Heart right ventricle (tissue), 16 donors: ENCODE data around the gene BPIFB4. TPM values are rescaled to one million over a fixed set of nuclear protein-coding genes. Genes with fewer than 3 reads are reported as not detected.

Experiments
- ATAC-seq, 8 donors: fragments of 200-7000 bp; cut with Tn5 transposase; one replicate each; pipeline ENCODE4 v1.9.1; 2020; ENCODE audit warnings: mild to moderate bottlenecking in 8 of 8, moderate library complexity in 8 of 8, moderate number of reproducible peaks in 1 of 8
- DNase-seq, 2 donors: peaks; one replicate each; pipeline ENCODE4 v3.0.0-alpha.2; 2020
- H3K27ac ChIP-seq, 10 donors: fragments of 200-600 bp; sonication (generic) in 2 of 10; one replicate each; pipeline versions ENCODE4 v1.5.0 to v1.8.0; 2020 to 2022; ENCODE audit warnings: mild to moderate bottlenecking in 3 of 10
- H3K27me3 ChIP-seq, 7 donors: fragments of 200-600 bp; one replicate each; pipeline ENCODE4 v1.8.0; 2021 to 2022; ENCODE audit warnings: mild to moderate bottlenecking in 2 of 7
- H3K36me3 ChIP-seq, 9 donors: fragments of 200-600 bp; sonication (generic) in 1 of 9; one replicate each; pipeline versions ENCODE4 v1.5.0 to v1.8.0; 2020 to 2022; ENCODE audit warnings: mild to moderate bottlenecking in 2 of 9
- H3K4me1 ChIP-seq, 9 donors: fragments of 200-600 bp; sonication (generic) in 1 of 9; one replicate each; pipeline versions ENCODE4 v1.5.0 to v1.8.0; 2020 to 2022; ENCODE audit warnings: mild to moderate bottlenecking in 4 of 9
- H3K4me3 ChIP-seq, 10 donors: fragments of 200-600 bp; sonication (generic) in 2 of 10; one replicate each; pipeline versions ENCODE4 v1.5.0 to v1.8.0; 2020 to 2022; ENCODE audit warnings: mild to moderate bottlenecking in 7 of 10, moderate library complexity in 2 of 10
- H3K9me3 ChIP-seq, 11 donors: fragments of 200-600 bp in 10 of 11; sonication (generic) in 2 of 11; one replicate each; pipeline versions ENCODE4 v1.5.0 to v1.8.0; 2013 to 2022; ENCODE audit warnings: mild to moderate bottlenecking in 2 of 11, control low read depth in 1 of 11, moderate library complexity in 1 of 11
- WGBS, 2 donors: extraction: QIAGEN DNeasy Blood & Tissue Kit; methylation state at CpG; one replicate each; pipeline ENCODE4 v1.1.7; 2013; ENCODE audit warnings: inconsistent platforms in 1 of 2; 5-methylcytosine and 5-hydroxymethylcytosine counted together
- intact Hi-C, 10 donors: fragments of 100-400 bp; cut with DNase I; formaldehyde crosslinking; loops; one replicate each; pipeline versions ENCODE4 v1.11.1 to v1.14.2; 2022
- polyA plus RNA-seq, 2 donors: library from polyadenylated mRNA; stranded (reverse); fragments of 200-250 nt; gene quantifications; one replicate each; pipeline ENCODE4 v1.2.3, GENCODE V29; 2013
- total RNA-seq, 10 donors: library from RNA; stranded (reverse); fragmentation: NEBNext Ultra II Directional in 3 of 10; extraction: Animal tissue kit (Norgen Biotek cat#: 25700) in 3 of 10; gene quantifications; one replicate each; pipeline versions ENCODE4 v1.2.1 to v1.2.4, GENCODE V29; 2021 to 2023
- TF ChIP-seq, protein P1 (sequence below), 9 donors: fragments of 200-600 bp; sonication (generic) in 2 of 9; IDR thresholded peaks; one replicate each; pipeline versions ENCODE4 v1.5.0 to v1.8.0; 2021 to 2022; ENCODE audit warnings: antibody characterized with exemption in 9 of 9, mild to moderate bottlenecking in 5 of 9, moderate library complexity in 1 of 9
- donor health status: Arrhythmogenic right ventricular cardiomyopathy.
- donor health status: ischemic (EF 13 %, LVEDD 7.1; RV severe dilation, severe dysfunction).
- donor health status: healthy with polysubstance abuse.
- donor health status: DM: no; HTN: yes; CAD: no.
- donor health status: DM: no; HTN: no; CAD: no.
- donor health status: ischemic (EF 25% LVEDD 6.9; RV normal size, moderate dysfunction).
- donor health status: ischemic (EF 25% LVEDD 5.7; RV mildly dilated, moderate dysfunction).
- donor health status: healthy.
- donor health status: DM: yes; HTN: yes; CAD: no.
- donor health status: Ischemic cardiomyopathy.
- donor health status: ischemic (EF 35%, LVEDD 5.7; RV mildly dilated, moderate dysfunction).
- donor health status: nonischemic (EF 11% LVEDD 7.7; RV severe dilation, severe dysfunction).
- donor health status: DM: yes; HTN: yes; CAD: no.
- donor health status: PGD.
- donor health status: ischemic (EF 29% LVEDD 5.4; RV normal size, mild dysfunction).
- donor health status: nonischemic (EF 23%, LVEDD 6.1; RV moderate dilation, normal function).

Gene BPIFB4
- total and polyA plus RNA-seq, 12 donors = not detected

DNA sequence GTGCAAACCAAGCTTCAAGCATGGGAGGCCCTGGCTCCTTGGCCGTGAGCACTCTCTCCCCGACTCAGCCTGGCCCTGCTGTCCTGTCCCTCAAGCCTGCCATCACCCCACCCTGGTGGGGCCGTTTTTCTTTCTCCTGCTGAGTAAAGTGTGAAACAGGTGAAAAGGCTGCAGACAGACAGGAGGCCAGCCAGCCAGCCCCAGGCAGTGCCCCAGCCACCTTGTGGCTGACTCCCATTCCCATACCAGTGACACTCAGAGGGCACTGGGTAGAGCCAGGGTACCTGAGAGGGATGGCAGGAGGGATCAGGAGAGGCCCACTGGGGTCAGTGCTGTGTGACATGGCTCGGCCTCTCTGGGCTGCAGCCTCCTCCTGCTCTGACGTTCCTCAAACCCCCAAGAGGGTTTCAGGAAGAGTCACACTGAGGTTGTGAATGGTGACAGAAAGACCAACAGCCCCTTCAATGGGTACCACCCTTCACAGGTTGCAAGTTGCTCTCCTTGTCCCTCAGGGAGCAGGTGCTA lies 52.6 kb downstream of the BPIFB4 start:
- peaks cover 0 to 29% (median 4%) of the 10 kb centered on the region in 7 donors for H3K27me3 ChIP-seq

DNA sequence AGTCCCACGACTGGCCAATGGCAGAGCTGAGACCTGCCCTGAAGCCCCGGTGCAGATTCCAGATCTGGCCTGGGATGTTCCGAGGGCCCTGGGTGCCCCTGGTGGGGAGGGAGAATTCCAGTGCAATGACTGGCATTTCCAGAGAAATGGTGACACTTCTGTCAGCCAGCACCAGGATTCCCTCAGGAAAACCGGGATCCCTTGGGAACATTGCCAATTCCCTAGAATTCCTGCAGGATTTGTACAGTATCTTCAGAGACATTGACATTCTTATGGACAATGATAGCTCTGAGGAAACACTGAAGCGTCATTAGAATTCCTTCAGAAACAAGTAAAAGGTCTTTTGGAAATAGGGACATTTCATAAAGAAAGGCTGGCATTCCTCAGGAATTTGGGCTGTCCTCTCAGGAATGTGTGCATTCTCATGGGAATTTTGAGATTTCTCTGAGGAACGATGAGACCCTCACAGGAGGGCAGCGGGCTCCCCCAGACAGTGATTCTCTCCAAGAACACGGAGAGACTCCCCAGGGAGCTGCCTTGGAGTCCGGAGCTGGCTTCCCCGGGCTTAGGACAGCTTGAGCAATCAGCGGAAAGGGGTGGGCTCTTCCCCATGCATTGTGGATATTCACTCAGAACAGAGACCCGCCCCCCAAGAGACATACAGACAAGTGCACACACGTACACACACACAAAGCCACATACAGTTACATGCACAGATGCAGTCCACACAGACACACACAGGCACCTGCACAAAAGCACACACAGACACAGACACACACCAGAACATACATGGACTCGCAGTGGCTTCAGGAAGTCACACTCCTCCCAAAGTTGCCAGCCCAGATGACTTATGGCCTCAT lies 53.3 kb downstream of the BPIFB4 start:
- intact Hi-C loops = no loop called here
- whole genome bisulfite sequencing, 2 donors = 40% methylated on average over 14 of the region's 14 CpGs
- Histone ChIP-seq H3K27me3 (peaks cover 0 to 29% (median 4%) of the 10 kb centered on the region in 7 donors), H3K4me3 (no peak overlapping the region), H3K9me3 (no peaks in the 10 kb centered on the region), H3K27ac (no peak overlapping the region), H3K4me1 (no peaks in the 10 kb centered on the region), H3K36me3 (no peaks in the 10 kb centered on the region)
- TF ChIP-seq, protein P1, sequence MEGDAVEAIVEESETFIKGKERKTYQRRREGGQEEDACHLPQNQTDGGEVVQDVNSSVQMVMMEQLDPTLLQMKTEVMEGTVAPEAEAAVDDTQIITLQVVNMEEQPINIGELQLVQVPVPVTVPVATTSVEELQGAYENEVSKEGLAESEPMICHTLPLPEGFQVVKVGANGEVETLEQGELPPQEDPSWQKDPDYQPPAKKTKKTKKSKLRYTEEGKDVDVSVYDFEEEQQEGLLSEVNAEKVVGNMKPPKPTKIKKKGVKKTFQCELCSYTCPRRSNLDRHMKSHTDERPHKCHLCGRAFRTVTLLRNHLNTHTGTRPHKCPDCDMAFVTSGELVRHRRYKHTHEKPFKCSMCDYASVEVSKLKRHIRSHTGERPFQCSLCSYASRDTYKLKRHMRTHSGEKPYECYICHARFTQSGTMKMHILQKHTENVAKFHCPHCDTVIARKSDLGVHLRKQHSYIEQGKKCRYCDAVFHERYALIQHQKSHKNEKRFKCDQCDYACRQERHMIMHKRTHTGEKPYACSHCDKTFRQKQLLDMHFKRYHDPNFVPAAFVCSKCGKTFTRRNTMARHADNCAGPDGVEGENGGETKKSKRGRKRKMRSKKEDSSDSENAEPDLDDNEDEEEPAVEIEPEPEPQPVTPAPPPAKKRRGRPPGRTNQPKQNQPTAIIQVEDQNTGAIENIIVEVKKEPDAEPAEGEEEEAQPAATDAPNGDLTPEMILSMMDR (IDR thresholded peaks at IDR 0.05) = no peak
- no peak for ATAC-seq
- DNase-seq = no peak

More for the DNA sequence above, 52.6 kb downstream of the BPIFB4 start:
- DNase-seq (no peak), ATAC-seq (peak in 1 of 8 donors; percentile 20)
- intact Hi-C loops = no loop called here
- H3K9me3 ChIP-seq = no peaks in the 10 kb centered on the region
- no peak overlapping the region for H3K4me3 ChIP-seq
- H3K36me3 ChIP-seq = no peaks in the 10 kb centered on the region
- WGBS, 2 donors = 65 to 67% methylated on average over 5 of the region's 5 CpGs
- H3K4me1 ChIP-seq = no peaks in the 10 kb centered on the region
- H3K27ac ChIP-seq = no peak overlapping the region
- TF ChIP-seq, protein P1 (IDR thresholded peaks at IDR 0.05) = no peak

DNA sequence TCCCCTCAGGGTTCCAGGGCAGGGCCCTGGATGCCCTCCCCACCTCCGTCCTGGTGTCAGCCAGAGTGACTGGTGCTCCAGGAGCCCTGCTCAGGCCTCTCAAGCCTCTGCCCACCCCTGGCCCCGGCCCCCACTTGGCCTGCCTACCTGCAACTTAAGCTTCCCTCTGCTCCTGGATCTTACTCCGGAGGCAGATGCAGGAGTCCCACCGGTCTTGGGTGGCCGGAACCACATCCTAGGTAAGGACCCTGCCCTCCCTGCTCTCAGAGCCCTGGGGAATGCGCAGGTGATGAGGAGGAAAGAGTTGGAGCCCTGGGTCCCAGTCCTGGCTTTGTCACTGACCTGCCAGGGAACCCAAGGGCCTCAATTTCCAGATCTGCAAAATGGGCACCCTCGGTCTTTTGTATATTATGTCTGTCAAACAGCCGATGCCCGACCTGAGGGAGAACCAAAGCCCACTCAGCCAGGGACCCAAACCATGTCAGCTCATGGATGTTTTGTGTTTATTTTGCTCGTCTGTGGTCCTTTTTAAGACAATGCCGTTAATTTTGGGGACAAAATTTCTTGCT lies 54.0 kb downstream of the BPIFB4 start:
- Histone ChIP-seq H3K27ac (no peak overlapping the region), H3K36me3 (no peaks in the 10 kb centered on the region), H3K4me1 (no peaks in the 10 kb centered on the region), H3K27me3 (peaks cover 0 to 29% (median 4%) of the 10 kb centered on the region in 7 donors), H3K4me3 (no peak overlapping the region), H3K9me3 (peaks cover 0 to under 1% (median 0%) of the 10 kb centered on the region in 11 donors)
- intact Hi-C loops = no loop called here
- 80 to 88% methylated on average over 11 of the region's 11 CpGs for WGBS, 2 donors
- DNase-seq = no peak
- no peak for ATAC-seq
- TF ChIP-seq, protein P1 (IDR thresholded peaks at IDR 0.05) = no peak

DNA sequence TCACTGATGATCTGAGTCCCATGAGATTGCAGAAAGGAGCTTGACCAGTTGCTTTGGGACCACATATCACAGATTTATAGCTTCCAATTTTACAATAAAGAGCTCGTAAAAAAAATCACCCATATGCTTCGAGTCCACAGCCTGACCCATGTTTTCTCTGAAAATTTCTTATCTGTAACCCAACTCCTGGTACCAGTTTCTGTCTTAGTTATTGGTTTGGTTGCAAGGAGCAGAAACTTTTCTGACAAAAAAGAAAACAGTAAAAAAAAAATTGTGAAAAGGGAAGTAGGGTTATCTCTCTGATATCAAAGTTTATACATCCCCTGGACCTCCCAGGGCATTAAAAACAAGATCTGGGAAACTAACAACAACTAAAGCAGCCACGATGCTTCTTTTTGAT lies 57.8 kb downstream of the BPIFB4 start:
- no peak for ATAC-seq

More for the DNA sequence above, 57.8 kb downstream of the BPIFB4 start:
- Histone ChIP-seq H3K27me3 (peaks cover 0 to 21% (median 1%) of the 10 kb centered on the region in 7 donors), H3K4me3 (no peak overlapping the region), H3K4me1 (no peaks in the 10 kb centered on the region), H3K9me3 (peaks cover 0 to 7% (median 0%) of the 10 kb centered on the region in 11 donors), H3K36me3 (no peaks in the 10 kb centered on the region), H3K27ac (no peak overlapping the region)
- no peak for DNase-seq
- intact Hi-C loops = no loop called here
- TF ChIP-seq, protein P1 (IDR thresholded peaks at IDR 0.05) = no peak
- 77 to 78% methylated on average over 3 of the region's 3 CpGs for WGBS, 2 donors
